K562 (cell line): ENCODE results near the gene ANAPC16. TPM values are rescaled to one million over a fixed set of nuclear protein-coding genes. Genes with fewer than 3 reads are reported as not detected.

Experiments used
- BHLHE40 ChIP-seq: IDR thresholded peaks from 2 replicates; pipeline ENCODE4 v1.6.1; 2011; ENCODE audit warnings: low read length, improper control_type of control experiment
- HDAC6 ChIP-seq: IDR thresholded peaks from 2 replicates; pipeline ENCODE4 v1.6.1; 2012; ENCODE audit warnings: low read depth, mild to moderate bottlenecking, control low read depth, inconsistent platforms, low read length, moderate library complexity
- HMGN3 ChIP-seq: IDR thresholded peaks from 2 replicates; pipeline ENCODE4 v1.6.1; 2011; ENCODE audit warnings: borderline replicate concordance, low read depth, mild to moderate bottlenecking, mixed read lengths, low read length; ENCODE audit not compliant: insufficient read length; ENCODE audit errors: extremely low read depth
- PHB2 ChIP-seq: fragments of 450-650 bp; IDR thresholded peaks from 2 replicates; pipeline ENCODE4 v1.6.1; 2017; ENCODE audit warnings: low read depth
- PML ChIP-seq: IDR thresholded peaks from 2 replicates; pipeline ENCODE4 v1.6.1; 2012; ENCODE audit warnings: low read length, inconsistent platforms
- RAD21 ChIP-seq, 2 experiments: fragments of 250-450 bp in 1 of 2; fragments of 450-650 bp in 1 of 2; sonication (Bioruptor Pico) in 1 of 2; formaldehyde crosslinking in 1 of 2; IDR thresholded peaks in 1 of 2; conservative IDR thresholded peaks in 1 of 2; 2 replicates each; pipeline versions ENCODE4 v1.4.0 to v1.8.0; 2020 to 2022; ENCODE audit warnings: mild to moderate bottlenecking in 2 of 2, moderate library complexity in 1 of 2
- RREB1 ChIP-seq: fragments of 250-450 bp; sonication (Bioruptor Pico); IDR thresholded peaks from 2 replicates; pipeline ENCODE4 v1.4.0; 2020
- polyA plus RNA-seq, 8 experiments: library from polyadenylated mRNA; depleted of rRNA in 4 of 8; stranded (reverse) in 5 of 8; unstranded in 3 of 8; fragments of >200 nt; fragmentation: Nextera tagmentation in 2 of 8; fragmentation: Illumina TruSeq in 1 of 8; extraction: Ambion mirVana in 2 of 8; extraction: Trizol in 1 of 8; gene quantifications; 2 replicates each; pipeline versions ENCODE4 v1.2.1 to v1.2.3, GENCODE V29; 2011 to 2014; ENCODE audit warnings: inconsistent platforms in 1 of 8, missing spikeins in 1 of 8
- total RNA-seq, 7 experiments: library from RNA; depleted of rRNA in 6 of 7; stranded (reverse); fragments of >200 nt in 6 of 7; fragmentation: Illumina TruSeq in 2 of 7; extraction: Trizol in 2 of 7; gene quantifications; 2 replicates each; pipeline versions ENCODE4 v1.2.1 to v1.2.3, GENCODE V29; 2011 to 2021; ENCODE audit warnings: low replicate concordance in 1 of 7

The ANAPC16 gene
- total and polyA plus RNA-seq, 9 of the 15 experiments (the other 6 are each of a cell fraction or from before 2014, with no cell fraction given) = 42.6 to 208 (median 108) TPM

GRCh38 chr10:72276013-72276387 is 60.2 kb downstream of the ANAPC16 start (continued):
- TF ChIP-seq RAD21 (CRISPR knock-in tag; conservative IDR thresholded peaks at IDR 0.05 in 1 of 2, IDR thresholded peaks at IDR 0.05 in 1 of 2) (no peak; a peak in 1 of 4 replicates), RREB1 (CRISPR knock-in tag) (peak; percentile 13; the same call in 1 of the 2 replicates), HDAC6 (no peak), BHLHE40 (no peak), PML (0 out of 2 replicates have a peak, but pooled peaks have one; percentile 40), HMGN3 (peak; percentile 45), PHB2 (no peak)
